HepG2 (cell line): Measurements from ENCODE around the gene CNNM4. TPM values are rescaled to one million over a fixed set of nuclear protein-coding genes. Genes with fewer than 3 reads are reported as not detected.

Source experiments
- AGO2 ChIP-seq: fragments of 200-400 bp; formaldehyde crosslinking; optimal IDR thresholded peaks from 2 replicates; pipeline ENCODE3; 2017; ENCODE audit warnings: mild to moderate bottlenecking, low read depth, low read length, moderate library complexity
- FOXM1 ChIP-seq: sonication (generic); formaldehyde crosslinking; IDR thresholded peaks from 2 replicates; pipeline ENCODE4 v1.5.0; 2020; ENCODE audit warnings: missing genetic modification reagents
- GZF1 ChIP-seq: sonication (generic); formaldehyde crosslinking; IDR thresholded peaks from 2 replicates; pipeline ENCODE4 v1.5.1; 2020; ENCODE audit warnings: mild to moderate bottlenecking, missing genetic modification reagents
- IRX3 ChIP-seq: sonication (generic); formaldehyde crosslinking; IDR thresholded peaks from 2 replicates; pipeline ENCODE4 v1.8.1; 2023; ENCODE audit warnings: mild to moderate bottlenecking, low read depth, missing genetic modification reagents, borderline replicate concordance
- KLF9 ChIP-seq: IDR thresholded peaks from 2 replicates; pipeline ENCODE4 v1.6.1; 2016; ENCODE audit warnings: low read depth
- LBX2 ChIP-seq: sonication (generic); formaldehyde crosslinking; IDR thresholded peaks from 2 replicates; pipeline ENCODE4 v1.5.0; 2020; ENCODE audit warnings: missing genetic modification reagents, mild to moderate bottlenecking, borderline replicate concordance
- MIXL1 ChIP-seq: IDR thresholded peaks from 2 replicates; pipeline ENCODE4 v1.6.1; 2016
- NFATC3 ChIP-seq: sonication (generic); formaldehyde crosslinking; IDR thresholded peaks from 2 replicates; pipeline ENCODE4 v1.5.1; 2020; ENCODE audit warnings: mild to moderate bottlenecking, missing genetic modification reagents
- RERE ChIP-seq: IDR thresholded peaks from 2 replicates; pipeline ENCODE4 v1.6.1; 2016; ENCODE audit warnings: low read depth, missing genetic modification reagents, missing compliant biosample characterization
- SKI ChIP-seq: fragments of 450-650 bp; IDR thresholded peaks from one replicate; pipeline ENCODE4 v1.6.1; 2018; ENCODE audit warnings: mild to moderate bottlenecking; ENCODE audit not compliant: partially characterized antibody
- TCF7L2 ChIP-seq: IDR thresholded peaks from 2 replicates; pipeline ENCODE4 v1.6.1; 2011; ENCODE audit warnings: mild to moderate bottlenecking, low read depth, low read length, moderate library complexity
- ZIK1 ChIP-seq: sonication (generic); formaldehyde crosslinking; IDR thresholded peaks from 2 replicates; pipeline ENCODE4 v1.5.0; 2020; ENCODE audit warnings: mild to moderate bottlenecking, low read depth, missing genetic modification reagents, borderline replicate concordance
- ZNF678 ChIP-seq: sonication (generic); formaldehyde crosslinking; IDR thresholded peaks from 2 replicates; pipeline ENCODE4 v1.4.0; 2020; ENCODE audit warnings: mild to moderate bottlenecking, missing genetic modification reagents
- ZNF777 ChIP-seq: sonication (generic); formaldehyde crosslinking; IDR thresholded peaks from 2 replicates; pipeline ENCODE4 v1.4.0; 2020; ENCODE audit warnings: missing genetic modification reagents
- ZNF780A ChIP-seq: sonication (generic); formaldehyde crosslinking; IDR thresholded peaks from 2 replicates; pipeline ENCODE4 v1.8.0; 2022; ENCODE audit warnings: mild to moderate bottlenecking, missing genetic modification reagents, moderate library complexity
- ZNF850 ChIP-seq: sonication (generic); formaldehyde crosslinking; conservative IDR thresholded peaks from 2 replicates; pipeline ENCODE4 v1.9.0; 2021; ENCODE audit warnings: mild to moderate bottlenecking, missing genetic modification reagents
- ZSCAN29 ChIP-seq: sonication (generic); formaldehyde crosslinking; conservative IDR thresholded peaks from 2 replicates; pipeline ENCODE4 v1.4.0; 2020; ENCODE audit warnings: mild to moderate bottlenecking, missing genetic modification reagents
- polyA plus RNA-seq, 8 experiments: library from polyadenylated mRNA; depleted of rRNA in 3 of 8; stranded (reverse) in 7 of 8; unstranded in 1 of 8; fragments of >200 nt; fragmentation: Illumina TruSeq in 4 of 8; extraction: Trizol in 4 of 8; gene quantifications; 2 replicates each; pipeline versions ENCODE4 v1.2.1 to v1.2.3, GENCODE V29; 2011 to 2016; ENCODE audit warnings: low read depth in 4 of 8, missing spikeins in 1 of 8, mixed read lengths in 1 of 8; ENCODE audit not compliant: insufficient read depth in 1 of 8
- total RNA-seq, 5 experiments: library from RNA; depleted of rRNA; stranded (reverse); fragments of >200 nt; fragmentation: Illumina TruSeq; extraction: Trizol; gene quantifications; 2 replicates each; pipeline ENCODE4 v1.2.3, GENCODE V29; 2016; ENCODE audit warnings: low read depth in 1 of 5
- TF ChIP-seq, protein P1 (sequence below): IDR thresholded peaks from 2 replicates; pipeline ENCODE4 v1.6.1; 2016; ENCODE audit warnings: control low read depth
- TF ChIP-seq, protein P2 (sequence below): sonication (generic); formaldehyde crosslinking; IDR thresholded peaks from 2 replicates; pipeline ENCODE4 v1.5.0; 2020; ENCODE audit warnings: mild to moderate bottlenecking, missing genetic modification reagents
- TF ChIP-seq, protein P3 (sequence below): sonication (generic); formaldehyde crosslinking; IDR thresholded peaks from 2 replicates; pipeline ENCODE4 v1.4.0; 2020; ENCODE audit warnings: missing genetic modification reagents; ENCODE audit errors: not compliant biosample characterization

Gene CNNM4
- total and polyA plus RNA-seq, 2 of the 13 experiments (the other 11 are each of a cell fraction or from before 2014, with no cell fraction given), result 5.9 to 8.4 TPM

GRCh38 chr2:96760036-96760985, at the start of gene CNNM4 (continued):
- TF ChIP-seq, protein P1, sequence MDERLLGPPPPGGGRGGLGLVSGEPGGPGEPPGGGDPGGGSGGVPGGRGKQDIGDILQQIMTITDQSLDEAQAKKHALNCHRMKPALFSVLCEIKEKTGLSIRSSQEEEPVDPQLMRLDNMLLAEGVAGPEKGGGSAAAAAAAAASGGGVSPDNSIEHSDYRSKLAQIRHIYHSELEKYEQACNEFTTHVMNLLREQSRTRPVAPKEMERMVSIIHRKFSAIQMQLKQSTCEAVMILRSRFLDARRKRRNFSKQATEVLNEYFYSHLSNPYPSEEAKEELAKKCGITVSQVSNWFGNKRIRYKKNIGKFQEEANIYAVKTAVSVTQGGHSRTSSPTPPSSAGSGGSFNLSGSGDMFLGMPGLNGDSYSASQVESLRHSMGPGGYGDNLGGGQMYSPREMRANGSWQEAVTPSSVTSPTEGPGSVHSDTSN (CRISPR knock-in tag), result no peak
- TF ChIP-seq GZF1 (no peak), SKI (no peak), MIXL1 (CRISPR knock-in tag) (no peak), FOXM1 (CRISPR knock-in tag) (peak; percentile 9; the same call in 1 of the 2 replicates), TCF7L2 (no peak), ZSCAN29 (CRISPR knock-in tag) (no peak), AGO2 (no peak), IRX3 (CRISPR knock-in tag) (0 out of 2 replicates have a peak, but pooled peaks have one; percentile 51), ZIK1 (CRISPR knock-in tag) (no peak), LBX2 (CRISPR knock-in tag) (no peak), RERE (peak; percentile 37; the same call in 1 of the 2 replicates), ZNF780A (CRISPR knock-in tag) (no peak), KLF9 (no peak), ZNF777 (no peak), ZNF850 (CRISPR knock-in tag) (no peak), ZNF678 (CRISPR knock-in tag) (no peak), NFATC3 (CRISPR knock-in tag) (no peak)
- TF ChIP-seq, protein P2, sequence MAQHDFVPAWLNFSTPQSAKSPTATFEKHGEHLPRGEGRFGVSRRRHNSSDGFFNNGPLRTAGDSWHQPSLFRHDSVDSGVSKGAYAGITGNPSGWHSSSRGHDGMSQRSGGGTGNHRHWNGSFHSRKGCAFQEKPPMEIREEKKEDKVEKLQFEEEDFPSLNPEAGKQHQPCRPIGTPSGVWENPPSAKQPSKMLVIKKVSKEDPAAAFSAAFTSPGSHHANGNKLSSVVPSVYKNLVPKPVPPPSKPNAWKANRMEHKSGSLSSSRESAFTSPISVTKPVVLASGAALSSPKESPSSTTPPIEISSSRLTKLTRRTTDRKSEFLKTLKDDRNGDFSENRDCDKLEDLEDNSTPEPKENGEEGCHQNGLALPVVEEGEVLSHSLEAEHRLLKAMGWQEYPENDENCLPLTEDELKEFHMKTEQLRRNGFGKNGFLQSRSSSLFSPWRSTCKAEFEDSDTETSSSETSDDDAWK (CRISPR knock-in tag), result no peak
- TF ChIP-seq, protein P3, sequence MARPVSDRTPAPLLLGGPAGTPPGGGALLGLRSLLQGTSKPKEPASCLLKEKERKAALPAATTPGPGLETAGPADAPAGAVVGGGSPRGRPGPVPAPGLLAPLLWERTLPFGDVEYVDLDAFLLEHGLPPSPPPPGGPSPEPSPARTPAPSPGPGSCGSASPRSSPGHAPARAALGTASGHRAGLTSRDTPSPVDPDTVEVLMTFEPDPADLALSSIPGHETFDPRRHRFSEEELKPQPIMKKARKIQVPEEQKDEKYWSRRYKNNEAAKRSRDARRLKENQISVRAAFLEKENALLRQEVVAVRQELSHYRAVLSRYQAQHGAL (CRISPR knock-in tag), result peak; percentile 32
